Activated CD8-positive, alpha-beta T cell treated with anti-CD3 and anti-CD28 coated beads, Interleukin-2, amount 10 ng/mL, durations not matched to agents 7 days and 5 days (primary cell): ENCODE data around the gene TPPP2. TPM values are rescaled to one million over a fixed set of nuclear protein-coding genes. Genes with fewer than 3 reads are reported as not detected.
"Not testable (repeated sequence)": the region's sequence is repeated elsewhere in the genome, so short reads cannot be mapped to it uniquely, and the experiment has no call there.

Experiments used
- ATAC-seq: fragments of 150-1000 bp; cut with Tn5 transposase; one replicate; pipeline ENCODE4 v1.10.0; 2021; ENCODE audit warnings: moderate library complexity
- CTCF ChIA-PET: fragments of 350-600 bp; sonication (Branson Sonifier 250); formaldehyde crosslinking; loops from one replicate; lab custom pipeline; 2021; ENCODE audit warnings: antibody characterized with exemption; lab: Charles Lee
- POLR2A ChIA-PET: fragments of 350-600 bp; sonication (Branson Sonifier 250); formaldehyde crosslinking; loops from one replicate; lab custom pipeline; 2021; ENCODE audit warnings: antibody characterized with exemption; lab: Charles Lee
- DNase-seq: peaks from one replicate; pipeline ENCODE4 v3.0.0-alpha.2; 2020
- H3K27ac Mint-ChIP-seq: one replicate; pipeline ENCODE4 v1.8.0; 2021; ENCODE audit warnings: mild to moderate bottlenecking, mixed read lengths
- H3K27me3 Mint-ChIP-seq: one replicate; pipeline ENCODE4 v1.8.0; 2021; ENCODE audit warnings: low read depth, mixed read lengths
- H3K36me3 Mint-ChIP-seq: one replicate; pipeline ENCODE4 v1.8.0; 2021; ENCODE audit warnings: low read depth, mixed read lengths
- H3K4me1 Mint-ChIP-seq: one replicate; pipeline ENCODE4 v1.8.0; 2021; ENCODE audit warnings: low read depth, mixed read lengths
- H3K4me3 Mint-ChIP-seq: one replicate; pipeline ENCODE4 v1.8.0; 2021; ENCODE audit warnings: mild to moderate bottlenecking, mixed read lengths
- H3K9me3 Mint-ChIP-seq: one replicate; pipeline ENCODE4 v1.8.0; 2022; ENCODE audit warnings: mixed read lengths; ENCODE audit not compliant: insufficient read depth
- total RNA-seq, 2 experiments: library from RNA; stranded (reverse); gene quantifications; one replicate each; pipeline ENCODE4 v1.2.3, GENCODE V29; 2021

The TPPP2 gene
- total RNA-seq, 2 experiments from 2014 or later, result not detected

GRCh38 chr14:21040370-21040925 is 10.4 kb downstream of the TPPP2 start:
- Mint-ChIP-seq H3K9me3 (no peaks in the 10 kb centered on the region), H3K27me3 (peaks cover 27% of the 10 kb centered on the region), H3K4me3 (no peak overlapping the region), H3K36me3 (no peaks in the 10 kb centered on the region), H3K4me1 (peaks cover 6% of the 10 kb centered on the region), H3K27ac (no peak overlapping the region)
- CTCF ChIA-PET, result interaction anchor here (0.7 to 7.2 kb wide), 18 partner anchors 8 to 359 kb away, joined by 3 to 172 read pairs (median 6); partner anchors contain the start of genes ARHGEF40, NDRG2 and TPPP2
- DNase-seq (no peak), ATAC-seq (peak; percentile 35)
- POLR2A ChIA-PET, result interaction anchor here (1.2 kb wide), 1 partner anchor 25 kb away, joined by 3 read pairs; no protein-coding TSS in a partner anchor

DNA sequence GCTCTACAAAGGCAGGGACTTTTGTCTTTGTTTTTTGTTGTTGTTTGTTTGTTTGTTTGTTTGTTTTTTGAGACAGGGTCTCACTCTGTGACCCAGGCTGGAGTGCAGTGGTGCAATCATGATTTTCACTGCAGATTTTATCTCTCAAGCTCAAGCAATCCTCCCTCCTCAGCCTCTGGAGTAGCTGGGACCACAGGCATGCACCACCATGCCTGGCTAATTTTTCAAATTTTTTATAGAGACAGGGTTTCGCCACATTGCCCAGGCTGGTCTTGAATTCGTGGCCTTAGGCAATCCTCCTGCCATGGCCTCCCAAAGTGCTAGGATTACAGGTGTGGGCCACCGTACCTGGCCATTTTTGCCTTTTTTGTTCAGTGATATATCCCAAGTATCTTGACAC is 10.9 kb downstream of the TPPP2 start:
- H3K4me1 Mint-ChIP-seq, DNase-seq, H3K27ac Mint-ChIP-seq, H3K36me3 Mint-ChIP-seq, POLR2A ChIA-PET, H3K9me3 Mint-ChIP-seq, ATAC-seq, H3K4me3 Mint-ChIP-seq: not testable (repeated sequence)
- H3K27me3 Mint-ChIP-seq, result peaks cover 31% of the 10 kb centered on the region
- CTCF ChIA-PET, result interaction anchor here (0.7 to 7.2 kb wide), 14 partner anchors 12 to 71 kb away, joined by 3 to 172 read pairs (median 6); partner anchors contain the start of genes NDRG2 and TPPP2

- CTCF ChIA-PET, result interaction anchor here (1.7 to 7.2 kb wide), 4 partner anchors 13 to 71 kb away, joined by 5 to 172 read pairs (median 14); partner anchors contain the start of gene TPPP2
- Mint-ChIP-seq H3K27ac (no peak within 1 kb of the TSS), H3K4me1 (peaks cover 6% of the 10 kb centered on the region), H3K36me3 (no peaks in the 10 kb centered on the region), H3K9me3 (no peaks in the 10 kb centered on the region), H3K4me3 (no peak within 1 kb of the TSS), H3K27me3 (peaks cover 31% of the 10 kb centered on the region)
- DNase-seq (no peak), ATAC-seq (no peak)
- POLR2A ChIA-PET, result no interaction called here
These were observed 11.8 kb downstream of the TPPP2 start, which contains the start of gene RNASE7 for GRCh38 chr14:21041676-21042433. Gene RNASE7, plus strand, starts transcription at chr14:21042362. Its CDS starts 631 bp downstream, at chr14:21042993.

GRCh38 chr14:21042918-21043317 is 12.9 kb downstream of the TPPP2 start:
- Mint-ChIP-seq H3K27me3 (peaks cover 34% of the 10 kb centered on the region), H3K36me3 (no peaks in the 10 kb centered on the region), H3K9me3 (no peaks in the 10 kb centered on the region), H3K27ac (no peak overlapping the region), H3K4me3 (no peak overlapping the region), H3K4me1 (peaks cover 6% of the 10 kb centered on the region)
- ATAC-seq (no peak), DNase-seq (no peak)
- ChIA-PET CTCF (interaction anchor here (7.2 kb wide), 1 partner anchor 29 kb away, joined by 172 read pairs; no protein-coding TSS in a partner anchor), POLR2A (no interaction called here)

DNA sequence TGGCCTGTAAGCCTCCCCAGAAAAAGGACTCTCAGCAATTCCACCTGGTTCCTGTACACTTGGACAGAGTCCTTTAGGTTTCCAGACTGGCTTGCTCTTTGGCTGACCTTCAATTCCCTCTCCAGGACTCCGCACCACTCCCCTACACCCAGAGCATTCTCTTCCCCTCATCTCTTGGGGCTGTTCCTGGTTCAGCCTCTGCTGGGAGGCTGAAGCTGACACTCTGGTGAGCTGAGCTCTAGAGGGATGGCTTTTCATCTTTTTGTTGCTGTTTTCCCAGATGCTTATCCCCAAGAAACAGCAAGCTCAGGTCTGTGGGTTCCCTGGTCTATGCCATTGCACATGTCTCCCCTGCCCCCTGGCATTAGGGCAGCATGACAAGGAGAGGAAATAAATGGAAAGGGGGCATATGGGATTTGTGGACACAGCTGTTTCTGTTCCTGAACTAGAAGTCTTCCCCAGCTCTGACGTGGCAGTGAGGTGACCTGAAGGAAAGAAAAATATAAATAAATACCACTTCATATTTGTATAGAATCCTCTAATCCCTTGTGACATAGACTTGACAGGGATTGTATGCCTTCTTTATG is 13.5 kb downstream of the TPPP2 start:
- Mint-ChIP-seq H3K9me3 (no peaks in the 10 kb centered on the region), H3K36me3 (no peaks in the 10 kb centered on the region), H3K4me3 (no peak overlapping the region), H3K4me1 (peaks cover 6% of the 10 kb centered on the region), H3K27me3 (peaks cover 35% of the 10 kb centered on the region), H3K27ac (no peak overlapping the region)
- ATAC-seq, result no peak
- no peak for DNase-seq
- POLR2A ChIA-PET, result no interaction called here
- CTCF ChIA-PET, result interaction anchor here (1.0 to 7.2 kb wide), 5 partner anchors 23 to 61 kb away, joined by 3 to 172 read pairs (median 5); no protein-coding TSS in a partner anchor

DNA sequence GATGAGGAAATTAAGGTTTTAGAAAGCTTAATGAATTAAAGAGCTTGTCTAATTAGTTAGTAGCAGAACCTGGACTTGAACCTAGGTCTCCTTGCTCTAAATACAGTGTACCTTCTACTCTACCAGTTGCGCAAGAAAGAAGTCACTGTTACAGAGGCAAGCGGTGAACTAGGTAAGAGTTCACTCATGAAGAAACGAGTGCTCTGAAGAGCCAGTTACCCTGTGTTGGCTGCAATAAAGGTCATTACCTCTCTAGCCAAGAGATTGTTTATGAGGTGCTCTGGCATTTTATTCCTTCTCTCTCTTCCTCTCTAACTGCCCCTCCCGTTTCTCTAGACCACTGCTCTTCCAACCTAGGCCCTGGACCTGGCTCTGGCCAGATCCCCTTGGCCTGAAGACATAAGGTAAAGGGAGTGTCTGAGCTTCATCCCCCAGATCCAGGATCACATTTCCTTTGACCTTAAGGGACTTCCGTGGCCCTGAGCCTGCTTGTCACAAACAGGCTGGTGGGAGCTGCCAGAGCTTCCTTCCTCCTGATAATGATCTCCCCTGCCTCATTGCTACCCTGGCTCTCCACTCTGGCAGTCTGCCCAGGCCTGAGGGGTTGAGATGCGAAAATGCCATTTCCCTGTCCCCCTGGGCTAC is 14.1 kb downstream of the TPPP2 start:
- POLR2A ChIA-PET, result interaction anchor here (0.9 kb wide), 1 partner anchor 59 kb away, joined by 5 read pairs; no protein-coding TSS in a partner anchor
- CTCF ChIA-PET, result interaction anchor here (1.0 to 7.2 kb wide), 5 partner anchors 23 to 61 kb away, joined by 3 to 172 read pairs (median 5); no protein-coding TSS in a partner anchor

GRCh38 chr14:21047378-21047781 is 17.4 kb downstream of the TPPP2 start:
- H3K4me3 Mint-ChIP-seq, result no peak overlapping the region
- CTCF ChIA-PET, result interaction anchor here (1.4 to 4.4 kb wide), 5 partner anchors 20 to 57 kb away, joined by 3 to 46 read pairs (median 7); no protein-coding TSS in a partner anchor
- no peaks in the 10 kb centered on the region for H3K36me3 Mint-ChIP-seq
- H3K9me3 Mint-ChIP-seq, result no peaks in the 10 kb centered on the region
- peaks cover 41% of the 10 kb centered on the region for H3K27me3 Mint-ChIP-seq
- DNase-seq (no peak), ATAC-seq (no peak)
- H3K4me1 Mint-ChIP-seq, result peaks cover 6% of the 10 kb centered on the region
- H3K27ac Mint-ChIP-seq, result no peak overlapping the region
- POLR2A ChIA-PET, result no interaction called here

More for the DNA sequence above, 14.1 kb downstream of the TPPP2 start:
- Mint-ChIP-seq H3K36me3 (no peaks in the 10 kb centered on the region), H3K4me3 (no peak overlapping the region), H3K27ac (no peak overlapping the region), H3K27me3 (peaks cover 38% of the 10 kb centered on the region), H3K9me3 (no peaks in the 10 kb centered on the region), H3K4me1 (peaks cover 6% of the 10 kb centered on the region)
- ATAC-seq (no peak), DNase-seq (no peak)

DNA sequence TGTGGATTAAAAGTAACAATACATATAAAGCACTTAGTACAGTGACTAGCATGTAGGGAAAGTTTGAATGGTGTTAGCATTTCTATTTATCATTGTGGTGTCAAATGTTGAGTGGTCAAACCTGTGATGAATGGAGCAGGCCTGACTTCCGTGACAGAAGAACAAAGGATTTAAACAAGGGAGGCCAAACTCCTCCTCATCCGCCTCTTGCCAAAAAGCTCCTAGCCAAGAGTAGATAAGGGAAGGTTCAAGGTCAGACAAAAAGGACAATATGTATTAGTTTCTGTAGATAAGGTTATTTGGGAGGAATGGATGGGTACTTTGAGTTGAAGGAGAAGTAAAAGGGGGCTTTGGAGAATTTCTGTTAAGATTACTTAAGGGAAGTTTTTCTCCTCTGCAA is 18.6 kb downstream of the TPPP2 start:
- Mint-ChIP-seq H3K4me3 (no peak overlapping the region), H3K27ac (no peak overlapping the region), H3K9me3 (no peaks in the 10 kb centered on the region), H3K36me3 (no peaks in the 10 kb centered on the region), H3K4me1 (peaks cover 6% of the 10 kb centered on the region), H3K27me3 (peaks cover 37% of the 10 kb centered on the region)
- ATAC-seq, result no peak
- ChIA-PET CTCF (interaction anchor here (1.0 to 4.4 kb wide), 5 partner anchors 9 to 56 kb away, joined by 3 to 46 read pairs (median 7); no protein-coding TSS in a partner anchor), POLR2A (no interaction called here)
- DNase-seq, result no peak

GRCh38 chr14:21049271-21049673 is 19.3 kb downstream of the TPPP2 start:
- DNase-seq (no peak), ATAC-seq (no peak)
- ChIA-PET CTCF (interaction anchor here (4.4 kb wide), 1 partner anchor 35 kb away, joined by 46 read pairs; no protein-coding TSS in a partner anchor), POLR2A (no interaction called here)
- Mint-ChIP-seq H3K4me1 (peaks cover 4% of the 10 kb centered on the region), H3K36me3 (no peaks in the 10 kb centered on the region), H3K9me3 (no peaks in the 10 kb centered on the region), H3K4me3 (no peak overlapping the region), H3K27ac (no peak overlapping the region), H3K27me3 (peaks cover 39% of the 10 kb centered on the region)

- Mint-ChIP-seq H3K4me1 (no peaks in the 10 kb centered on the region), H3K27ac (no peak overlapping the region), H3K4me3 (no peak overlapping the region), H3K9me3 (no peaks in the 10 kb centered on the region), H3K36me3 (no peaks in the 10 kb centered on the region), H3K27me3 (peaks cover 28% of the 10 kb centered on the region)
- ChIA-PET POLR2A (no interaction called here), CTCF (interaction anchor here (1.0 to 1.4 kb wide), 2 partner anchors 36 to 38 kb away, joined by 3 to 6 read pairs; no protein-coding TSS in a partner anchor)
- DNase-seq (no peak), ATAC-seq (no peak)
These were observed 20.6 kb downstream of the TPPP2 start for GRCh38 chr14:21050597-21050996.
